ENCODE data around the gene TP53RK. TPM values are rescaled to one million over a fixed set of nuclear protein-coding genes. Genes with fewer than 3 reads are reported as not detected.

The TP53RK gene
- total RNA-seq, 1 experiment from 2014 or later: 20.6 TPM

- intact Hi-C loops (cut with micrococcal nuclease; ENCODE audit: unreplicated experiment): no loop called here
- no TSS peak for BruUV-seq (replicated peaks)
- Histone ChIP-seq H3K4me3 (ENCODE audit: low read depth, low read length, poor library complexity, severe bottlenecking) (no peak overlapping the region), H3K9me3 (ENCODE audit: low read depth, low read length, poor library complexity, severe bottlenecking) (no peaks in the 10 kb centered on the region), H3K4me1 (ENCODE audit: insufficient read depth, low read length, poor library complexity, severe bottlenecking) (no peaks in the 10 kb centered on the region), H3K36me3 (ENCODE audit: insufficient read depth, low read length, poor library complexity, severe bottlenecking) (no peaks in the 10 kb centered on the region), H3K27me3 (replicated peaks; ENCODE audit: insufficient read depth, low read depth, low read length, poor library complexity) (no peaks in the 10 kb centered on the region), H3K27ac (ENCODE audit: low read depth, low read length, poor library complexity, severe bottlenecking) (no peak overlapping the region)
- TF ChIP-seq CTCF (conservative IDR thresholded peaks at IDR 0.05; ENCODE audit: low read depth, low read length): no peak
- no peak for TF ChIP-seq EZH2 (IDR thresholded peaks at IDR 0.05; ENCODE audit: borderline replicate concordance, low read depth, low read length, poor library complexity, severe bottlenecking)
- CTCF ChIA-PET: no interaction called here
- POLR2A ChIA-PET (ENCODE audit: low non-redundant PET): no interaction called here
- DNase-seq (ENCODE audit: low spot score): no peak
These were observed 50.4 kb downstream of the TP53RK start for GRCh38 chr20:46638898-46639274.

GRCh38 chr20:46638134-46638897, 50.9 kb downstream of the TP53RK start:
- BruUV-seq (replicated peaks): no TSS peak
- DNase-seq (ENCODE audit: low spot score): no peak
- no peaks in the 10 kb centered on the region for H3K36me3 ChIP-seq (ENCODE audit: insufficient read depth, low read length, poor library complexity, severe bottlenecking)

GRCh38 chr20:46637427-46638133, 51.7 kb downstream of the TP53RK start:
- no peak overlapping the region for H3K27ac ChIP-seq (ENCODE audit: low read depth, low read length, poor library complexity, severe bottlenecking)
- TF ChIP-seq CTCF (conservative IDR thresholded peaks at IDR 0.05; ENCODE audit: low read depth, low read length) (no peak), EZH2 (IDR thresholded peaks at IDR 0.05; ENCODE audit: borderline replicate concordance, low read depth, low read length, poor library complexity, severe bottlenecking) (no peak)
- intact Hi-C loops (cut with micrococcal nuclease; ENCODE audit: unreplicated experiment): no loop called here

More at GRCh38 chr20:46638134-46638897, 50.9 kb downstream of the TP53RK start:
- POLR2A ChIA-PET (ENCODE audit: low non-redundant PET): no interaction called here
- Histone ChIP-seq H3K4me1 (ENCODE audit: insufficient read depth, low read length, poor library complexity, severe bottlenecking) (no peaks in the 10 kb centered on the region), H3K27me3 (replicated peaks; ENCODE audit: insufficient read depth, low read depth, low read length, poor library complexity) (no peaks in the 10 kb centered on the region), H3K4me3 (ENCODE audit: low read depth, low read length, poor library complexity, severe bottlenecking) (no peak overlapping the region), H3K27ac (ENCODE audit: low read depth, low read length, poor library complexity, severe bottlenecking) (no peak overlapping the region), H3K9me3 (ENCODE audit: low read depth, low read length, poor library complexity, severe bottlenecking) (no peaks in the 10 kb centered on the region)
- intact Hi-C loops (cut with micrococcal nuclease; ENCODE audit: unreplicated experiment): no loop called here
- no peak for TF ChIP-seq CTCF (conservative IDR thresholded peaks at IDR 0.05; ENCODE audit: low read depth, low read length)
- TF ChIP-seq EZH2 (IDR thresholded peaks at IDR 0.05; ENCODE audit: borderline replicate concordance, low read depth, low read length, poor library complexity, severe bottlenecking): no peak
- CTCF ChIA-PET: no interaction called here

More at GRCh38 chr20:46637427-46638133, 51.7 kb downstream of the TP53RK start:
- Histone ChIP-seq H3K9me3 (ENCODE audit: low read depth, low read length, poor library complexity, severe bottlenecking) (no peaks in the 10 kb centered on the region), H3K4me1 (ENCODE audit: insufficient read depth, low read length, poor library complexity, severe bottlenecking) (no peaks in the 10 kb centered on the region), H3K4me3 (ENCODE audit: low read depth, low read length, poor library complexity, severe bottlenecking) (no peak overlapping the region), H3K36me3 (ENCODE audit: insufficient read depth, low read length, poor library complexity, severe bottlenecking) (no peaks in the 10 kb centered on the region), H3K27me3 (replicated peaks; ENCODE audit: insufficient read depth, low read depth, low read length, poor library complexity) (no peaks in the 10 kb centered on the region)
- BruUV-seq (replicated peaks): no TSS peak
- no peak for DNase-seq (ENCODE audit: low spot score)
- POLR2A ChIA-PET (ENCODE audit: low non-redundant PET): no interaction called here
- CTCF ChIA-PET: no interaction called here
